ENCODE results near the gene TMEFF1. TPM values are rescaled to one million over a fixed set of nuclear protein-coding genes. Genes with fewer than 3 reads are reported as not detected.
"Not testable (repeated sequence)": the region's sequence is repeated elsewhere in the genome, so short reads cannot be mapped to it uniquely, and the experiment has no call there.

TMEFF1 gene, protein sequence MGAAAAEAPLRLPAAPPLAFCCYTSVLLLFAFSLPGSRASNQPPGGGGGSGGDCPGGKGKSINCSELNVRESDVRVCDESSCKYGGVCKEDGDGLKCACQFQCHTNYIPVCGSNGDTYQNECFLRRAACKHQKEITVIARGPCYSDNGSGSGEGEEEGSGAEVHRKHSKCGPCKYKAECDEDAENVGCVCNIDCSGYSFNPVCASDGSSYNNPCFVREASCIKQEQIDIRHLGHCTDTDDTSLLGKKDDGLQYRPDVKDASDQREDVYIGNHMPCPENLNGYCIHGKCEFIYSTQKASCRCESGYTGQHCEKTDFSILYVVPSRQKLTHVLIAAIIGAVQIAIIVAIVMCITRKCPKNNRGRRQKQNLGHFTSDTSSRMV
- not detected for total RNA-seq (ENCODE audit: insufficient read depth, low replicate concordance)

DNA sequence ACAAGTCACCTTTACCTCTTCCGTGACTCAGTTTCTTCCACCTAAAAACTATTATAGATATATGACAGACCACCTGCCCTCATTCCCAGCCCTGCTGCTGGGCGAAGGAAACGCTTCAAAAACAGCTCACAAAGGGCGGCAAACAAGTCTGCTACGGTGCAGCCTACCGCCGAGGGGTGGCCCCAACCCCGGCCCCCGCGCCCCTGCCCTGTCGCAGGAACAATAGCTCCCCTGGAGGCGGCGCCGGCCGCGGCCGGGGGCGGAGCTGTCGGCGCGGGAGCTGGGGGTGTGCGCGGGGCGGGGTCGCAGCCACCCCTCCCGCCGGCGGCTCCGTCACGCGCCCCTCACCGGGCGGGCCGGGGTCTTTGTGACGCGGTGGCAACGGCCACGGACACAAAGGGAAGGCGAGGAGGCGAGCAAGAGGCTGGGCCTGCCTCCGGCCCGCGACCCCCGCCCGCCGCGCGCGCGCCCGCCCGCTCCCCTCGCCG, at the start of gene TMEFF1:
TMEFF1 (plus strand) TSS at position 362 of the 488 bp plus-strand sequence. CDS start 396 bp downstream, outside the sequence.
- DNase-seq (ENCODE audit: low spot score): peak; percentile 15

DNA sequence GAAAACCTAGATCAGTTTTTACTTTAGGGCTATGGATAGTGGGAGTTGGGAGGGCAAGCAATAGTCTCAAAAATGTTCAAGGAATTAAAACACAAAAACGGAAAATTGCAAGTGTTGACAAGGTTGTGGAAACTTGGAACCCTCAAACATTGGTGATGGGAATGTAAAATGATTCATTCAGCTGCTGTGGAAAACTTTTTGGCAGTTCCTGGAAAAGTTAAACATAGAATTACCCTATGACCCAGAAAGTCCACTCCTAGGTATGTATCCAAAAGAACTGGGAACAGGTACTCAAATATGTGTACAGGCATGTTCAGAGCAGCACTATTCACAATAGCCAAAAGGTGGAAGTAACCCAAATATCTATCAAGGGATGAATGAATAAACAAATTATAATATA, 47.2 kb upstream of the TMEFF1 start:
- no peak for DNase-seq (ENCODE audit: low spot score)

DNA sequence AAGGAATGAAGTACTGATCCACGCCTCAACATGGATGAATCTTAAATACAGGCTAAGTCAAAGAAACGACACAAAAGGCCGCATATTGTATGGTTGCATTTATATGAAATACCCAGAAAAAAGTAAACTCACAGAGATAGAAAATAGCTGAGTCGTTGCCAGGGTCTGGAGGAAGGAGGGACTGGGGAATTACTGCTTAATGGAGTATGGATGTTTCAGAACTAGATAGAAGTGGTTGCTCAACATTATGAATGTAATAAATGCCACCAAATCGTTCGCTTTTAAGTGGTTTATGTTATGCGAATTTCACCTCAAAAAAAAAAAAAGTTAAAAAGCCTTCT, 46.8 kb upstream of the TMEFF1 start:
- peak; percentile 56 for DNase-seq (ENCODE audit: low spot score)

DNA sequence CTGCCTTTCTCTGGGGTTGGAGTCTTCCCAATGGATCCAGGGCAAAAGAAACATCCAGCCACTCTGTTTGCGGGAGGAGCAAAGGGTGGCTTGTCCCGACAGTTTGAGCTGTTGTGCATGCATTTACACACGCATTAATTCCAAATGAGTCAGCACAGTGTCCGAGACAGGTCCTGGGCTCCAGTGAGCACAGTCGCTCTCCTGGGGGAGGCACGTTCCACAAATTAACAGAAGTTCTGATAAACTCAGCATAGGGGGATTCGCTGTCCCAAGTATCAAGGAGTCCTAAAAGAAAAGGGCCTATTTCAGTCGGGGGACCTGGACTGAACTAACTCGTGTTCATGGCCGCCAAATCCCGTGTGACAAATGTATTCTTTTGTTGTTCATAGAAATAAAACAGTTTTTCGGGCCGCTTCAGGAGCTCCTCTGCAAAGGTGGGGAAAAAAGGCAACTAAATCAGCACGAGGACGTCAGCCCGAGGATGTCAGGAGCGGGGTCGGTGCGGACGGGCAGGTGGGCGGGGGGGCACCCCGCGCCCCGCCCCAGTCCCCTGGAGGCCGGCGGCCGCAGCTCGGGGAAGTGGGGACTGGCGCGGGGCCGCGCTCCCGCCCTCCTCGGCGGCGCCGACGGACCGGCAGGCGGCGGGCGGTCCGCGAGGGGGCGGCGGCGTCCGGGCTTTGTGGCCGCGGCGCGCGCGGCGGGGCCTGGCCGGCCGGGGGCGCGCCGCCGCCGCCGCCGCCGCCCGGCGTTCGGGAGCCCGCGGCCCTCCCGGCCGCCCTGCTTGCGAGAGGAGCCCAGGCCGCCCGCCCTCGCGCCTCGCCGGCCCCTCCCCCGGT, 46.2 kb upstream of the TMEFF1 start, which contains the start of gene MSANTD3:
MSANTD3 (plus strand) TSS at position 614 of the 836 bp plus-strand sequence. CDS start 14,796 bp downstream, outside the sequence.
- peak; percentile 66 for DNase-seq (ENCODE audit: low spot score)

DNA sequence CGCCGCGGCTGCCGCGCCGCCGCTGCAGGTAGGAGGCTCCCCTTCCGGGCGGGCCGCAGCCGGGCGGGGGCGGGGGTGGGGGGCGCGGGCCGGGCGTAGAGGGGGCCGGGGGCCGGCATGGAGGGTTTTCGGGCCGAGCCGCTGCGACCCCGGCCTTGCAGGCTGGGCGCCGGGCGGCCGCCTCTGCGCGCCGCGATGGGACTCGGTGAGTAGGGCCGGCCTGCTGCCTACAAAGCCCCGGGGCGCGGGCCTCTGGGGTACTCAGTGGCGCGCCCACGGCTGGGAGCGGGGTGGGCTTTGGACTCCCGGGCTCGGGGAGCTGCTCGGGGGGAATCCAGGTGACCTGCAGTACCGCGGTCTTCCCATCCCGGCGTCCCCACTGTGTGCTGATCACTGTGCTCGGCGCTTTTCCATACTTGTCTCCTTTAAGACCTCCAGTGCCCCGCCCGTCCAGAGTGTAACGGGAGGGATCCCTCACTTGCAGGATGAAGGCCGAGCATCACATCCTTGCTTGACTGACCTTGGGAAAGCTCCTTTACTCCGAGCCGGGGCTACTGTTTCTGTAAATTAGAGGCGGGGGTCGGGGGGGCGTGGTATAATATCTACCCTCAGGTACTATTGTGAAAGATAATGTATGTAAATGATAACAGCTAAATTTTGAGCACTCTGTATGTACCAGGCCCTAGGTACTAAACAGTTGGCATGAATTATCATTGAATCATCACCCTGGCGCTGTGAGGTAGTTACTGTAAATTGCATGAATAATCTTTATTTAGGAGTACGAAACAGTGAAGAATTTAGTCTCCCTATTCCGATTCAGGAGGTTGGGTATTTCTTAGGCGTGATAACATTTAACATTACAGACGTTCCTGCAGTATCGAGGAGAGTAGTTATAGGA, 45.3 kb upstream of the TMEFF1 start:
- DNase-seq (ENCODE audit: low spot score): peak; percentile 69

DNA sequence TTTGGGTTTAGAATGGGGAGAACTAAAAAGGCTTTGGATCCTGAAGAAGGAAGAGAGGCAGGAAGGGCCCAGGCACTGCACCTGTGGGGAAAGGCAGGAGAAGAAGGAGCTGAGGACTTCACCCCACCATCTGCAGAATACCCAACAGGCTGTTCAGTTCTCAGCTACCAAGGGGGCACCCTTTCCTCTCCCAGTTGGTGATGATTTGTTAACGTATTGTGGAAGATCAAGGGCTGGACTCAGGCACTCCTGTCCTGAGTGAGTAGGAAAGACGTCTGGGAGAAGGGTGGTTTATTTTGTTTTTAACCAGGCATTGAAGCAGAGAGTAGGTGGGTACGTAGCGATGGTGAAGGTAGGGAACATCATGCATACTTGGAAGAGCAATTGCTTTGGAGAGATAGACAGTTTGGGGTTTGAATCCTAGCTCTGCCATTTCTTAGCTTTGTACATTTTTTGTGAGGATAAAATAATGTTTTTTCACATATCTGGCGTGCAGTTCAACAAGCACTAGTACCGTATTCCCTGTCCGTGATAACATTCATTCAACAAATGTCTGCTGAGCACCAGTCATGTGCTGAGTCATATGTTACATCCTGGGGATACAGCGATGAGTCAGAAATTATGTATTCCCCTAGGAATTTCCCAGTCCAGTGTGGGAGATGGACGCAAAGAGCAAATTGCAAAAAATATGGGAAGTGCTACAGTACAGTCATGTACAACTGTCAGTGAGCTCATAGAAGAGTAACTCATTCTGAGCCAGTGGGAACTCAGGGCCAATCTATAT, 43.9 kb upstream of the TMEFF1 start:
- peak; percentile 93 for DNase-seq (ENCODE audit: low spot score)

DNA sequence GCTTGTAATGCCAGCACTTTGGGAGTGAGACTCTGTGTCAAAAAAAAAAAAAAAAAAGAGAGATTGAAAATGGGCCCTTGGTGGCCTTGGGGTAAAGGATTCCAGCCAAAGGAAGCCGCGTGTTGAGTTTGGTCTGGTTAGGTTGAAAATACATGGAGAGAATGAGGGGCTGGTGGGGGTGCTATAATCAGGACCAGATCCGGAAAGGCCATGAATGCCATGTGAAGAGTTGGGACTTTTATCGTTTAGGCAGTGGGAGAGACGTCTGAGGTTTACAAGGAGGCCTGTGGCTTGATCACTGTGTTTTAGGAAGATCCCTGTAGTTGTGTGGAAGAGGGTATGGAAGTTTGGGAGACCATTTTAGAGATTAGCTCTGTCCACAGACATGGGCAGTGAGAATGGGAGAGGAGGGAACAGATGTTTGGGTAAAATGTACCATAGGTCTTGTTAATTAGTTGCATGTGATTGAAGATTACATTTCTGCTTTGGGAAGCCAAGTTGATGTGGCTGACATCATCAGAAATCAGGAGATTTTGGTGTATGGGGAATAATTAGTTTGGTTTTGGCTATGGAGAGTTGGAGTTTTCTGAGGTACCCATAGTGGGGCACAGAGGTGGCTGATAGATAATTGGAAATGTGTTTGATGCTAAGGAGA, 42.5 kb upstream of the TMEFF1 start:
- DNase-seq (ENCODE audit: low spot score): no peak

DNA sequence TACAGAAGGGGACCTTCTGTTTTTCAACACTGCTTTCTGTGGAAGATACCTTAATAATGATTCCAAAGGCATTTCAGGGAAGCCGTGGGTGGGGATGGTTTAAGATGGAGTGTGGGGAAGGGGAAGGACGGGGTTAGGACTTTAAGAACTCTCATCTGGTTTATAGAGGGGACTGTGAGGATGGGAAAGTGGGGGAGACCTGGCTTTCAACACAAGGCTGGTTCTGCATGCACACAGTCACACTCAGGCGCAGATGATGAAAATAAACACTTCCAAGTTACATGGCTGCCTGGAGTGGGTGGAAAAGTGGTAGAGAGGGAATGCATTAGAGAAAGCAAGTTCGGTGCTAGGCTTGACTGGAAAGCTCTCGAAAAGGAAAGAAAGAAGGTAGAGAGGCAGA, 41.1 kb upstream of the TMEFF1 start:
- no peak for DNase-seq (ENCODE audit: low spot score)

DNA sequence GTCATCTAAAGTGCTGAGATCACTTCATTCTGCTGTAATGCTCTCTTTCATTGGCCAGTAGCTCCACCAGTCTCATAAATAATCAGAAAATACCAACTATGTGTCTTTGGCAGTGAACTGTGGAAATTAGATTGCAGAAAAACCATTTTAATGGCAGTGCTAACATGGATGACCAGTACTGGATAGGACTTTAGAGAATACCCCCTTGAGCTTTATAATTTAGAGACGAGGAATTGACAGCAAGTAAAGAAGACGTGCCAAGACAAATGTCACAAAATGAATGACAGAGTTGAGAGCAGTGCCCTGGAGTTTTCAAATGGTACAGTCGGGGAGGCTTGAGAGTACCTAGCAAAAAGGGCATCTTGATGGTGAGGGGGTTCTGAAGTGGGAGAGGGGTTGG, 40.2 kb upstream of the TMEFF1 start:
- DNase-seq (ENCODE audit: low spot score): no peak

DNA sequence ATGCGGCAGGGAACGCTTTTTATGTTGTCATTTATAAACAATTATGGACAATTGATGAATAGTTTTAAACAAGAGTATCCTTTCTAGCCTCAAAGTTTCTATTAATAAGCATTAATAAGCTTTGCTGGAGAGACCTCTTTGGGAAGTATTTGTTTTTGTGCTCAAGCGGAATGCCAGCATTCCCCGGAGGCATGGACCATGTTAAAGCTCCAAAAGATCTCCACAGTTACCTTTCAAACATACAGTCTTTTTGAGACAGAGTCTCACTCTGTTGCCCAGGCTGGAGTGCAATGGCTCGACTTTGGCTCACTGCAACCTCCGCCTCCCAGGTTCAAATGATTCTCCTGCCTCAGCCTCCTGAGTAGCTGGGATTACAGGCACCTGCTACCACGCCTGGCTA, 36.4 kb upstream of the TMEFF1 start:
- no peak for DNase-seq (ENCODE audit: low spot score)

DNA sequence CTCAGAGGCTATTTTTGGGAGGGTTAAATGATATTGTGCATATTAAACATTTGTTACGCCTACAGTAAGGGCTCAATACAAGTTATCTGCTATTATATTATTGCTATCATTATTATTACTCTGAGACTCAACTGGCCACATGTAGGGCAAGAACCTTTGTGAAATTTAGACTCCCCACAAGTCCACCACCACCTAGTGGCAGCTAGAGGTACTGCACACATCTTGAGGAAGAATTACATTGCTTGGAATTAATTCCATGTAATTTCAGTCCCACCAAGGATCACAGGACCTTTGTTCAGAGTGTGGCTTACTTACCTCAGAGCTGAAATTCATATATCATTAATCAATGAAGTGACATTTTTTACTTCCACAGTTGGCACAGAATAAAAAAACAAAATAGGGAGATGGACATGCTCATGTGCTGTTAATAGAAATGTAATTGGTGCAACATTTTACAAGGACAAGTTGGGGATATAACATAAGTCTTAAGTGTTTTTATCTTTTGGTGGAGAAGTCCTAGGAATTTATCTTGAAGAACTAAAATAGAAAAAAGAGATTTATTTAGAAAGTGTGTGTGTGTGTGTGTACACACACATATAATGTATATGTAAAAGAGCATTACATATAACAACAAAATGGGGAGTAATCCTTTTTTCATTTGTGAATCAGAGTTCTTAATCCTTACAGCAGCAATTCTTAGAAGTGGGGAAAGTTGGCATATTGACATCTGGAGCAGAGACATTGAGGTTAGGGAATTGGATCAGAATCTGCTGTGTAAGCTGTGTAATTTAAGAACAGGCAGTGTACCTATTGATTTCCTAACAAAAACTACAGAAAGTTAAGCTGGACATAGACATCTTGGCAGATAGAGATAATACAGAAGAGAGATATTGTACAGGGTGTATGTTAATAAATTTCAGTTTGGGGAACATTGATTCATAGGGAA, 34.8 kb upstream of the TMEFF1 start:
- peak; percentile 66 for DNase-seq (ENCODE audit: low spot score)

DNA sequence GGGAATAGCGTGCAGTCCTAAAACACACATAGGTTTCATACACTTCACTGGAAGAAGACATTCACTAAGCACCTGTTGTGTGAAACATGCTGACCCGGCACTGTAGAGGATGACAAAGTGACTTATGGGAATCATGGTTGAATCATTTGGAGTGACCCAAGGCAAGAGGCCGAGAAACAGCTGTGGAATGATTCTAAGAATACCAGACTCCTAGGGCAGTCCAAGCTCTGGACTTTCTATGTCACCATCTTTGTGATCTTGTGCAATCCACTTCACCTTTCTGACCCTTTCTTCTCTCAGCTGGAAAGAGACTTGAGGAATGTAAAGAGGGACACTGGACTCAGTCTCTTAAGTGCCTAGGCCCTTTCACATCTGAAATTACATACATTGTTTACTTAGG, 32.9 kb upstream of the TMEFF1 start:
- no peak for DNase-seq (ENCODE audit: low spot score)

DNA sequence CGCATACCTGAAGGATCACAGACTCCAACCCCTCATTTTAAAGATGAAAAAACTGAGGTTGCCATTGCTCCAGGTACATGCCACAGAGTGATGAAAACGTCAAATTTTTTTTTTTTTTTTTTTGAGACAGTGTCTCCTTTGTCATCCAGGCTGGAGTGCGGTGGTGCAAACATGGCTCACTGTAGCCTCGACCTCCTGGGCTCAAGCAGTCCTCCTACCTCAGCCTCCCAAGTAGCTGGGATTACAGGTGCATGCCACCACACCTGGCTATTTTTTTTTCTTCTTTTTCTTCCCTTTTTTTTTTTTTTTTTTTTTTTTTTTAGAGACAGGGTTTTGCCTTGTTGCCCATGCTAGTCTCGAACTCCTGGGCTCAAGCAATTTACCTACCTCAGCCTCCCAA, 32.5 kb upstream of the TMEFF1 start:
- DNase-seq (ENCODE audit: low spot score): not testable (repeated sequence)

DNA sequence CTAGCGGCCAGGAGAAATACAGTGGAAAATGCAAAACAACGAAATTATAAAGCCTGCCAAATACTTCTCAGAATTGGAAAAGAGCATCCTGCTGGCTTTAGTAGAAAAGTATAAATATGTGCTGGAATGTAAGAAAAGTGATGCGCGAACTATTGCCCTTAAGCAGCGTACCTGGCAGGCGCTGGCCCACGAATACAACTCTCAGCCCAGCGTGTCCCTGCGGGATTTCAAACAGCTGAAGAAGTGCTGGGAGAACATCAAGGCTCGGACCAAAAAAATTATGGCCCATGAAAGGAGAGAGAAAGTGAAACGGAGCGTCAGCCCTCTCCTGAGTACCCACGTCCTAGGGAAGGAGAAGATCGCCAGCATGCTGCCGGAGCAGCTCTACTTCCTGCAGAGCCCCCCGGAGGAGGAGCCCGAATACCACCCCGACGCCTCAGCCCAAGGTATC, 31.0 kb upstream of the TMEFF1 start:
- DNase-seq (ENCODE audit: low spot score): no peak

DNA sequence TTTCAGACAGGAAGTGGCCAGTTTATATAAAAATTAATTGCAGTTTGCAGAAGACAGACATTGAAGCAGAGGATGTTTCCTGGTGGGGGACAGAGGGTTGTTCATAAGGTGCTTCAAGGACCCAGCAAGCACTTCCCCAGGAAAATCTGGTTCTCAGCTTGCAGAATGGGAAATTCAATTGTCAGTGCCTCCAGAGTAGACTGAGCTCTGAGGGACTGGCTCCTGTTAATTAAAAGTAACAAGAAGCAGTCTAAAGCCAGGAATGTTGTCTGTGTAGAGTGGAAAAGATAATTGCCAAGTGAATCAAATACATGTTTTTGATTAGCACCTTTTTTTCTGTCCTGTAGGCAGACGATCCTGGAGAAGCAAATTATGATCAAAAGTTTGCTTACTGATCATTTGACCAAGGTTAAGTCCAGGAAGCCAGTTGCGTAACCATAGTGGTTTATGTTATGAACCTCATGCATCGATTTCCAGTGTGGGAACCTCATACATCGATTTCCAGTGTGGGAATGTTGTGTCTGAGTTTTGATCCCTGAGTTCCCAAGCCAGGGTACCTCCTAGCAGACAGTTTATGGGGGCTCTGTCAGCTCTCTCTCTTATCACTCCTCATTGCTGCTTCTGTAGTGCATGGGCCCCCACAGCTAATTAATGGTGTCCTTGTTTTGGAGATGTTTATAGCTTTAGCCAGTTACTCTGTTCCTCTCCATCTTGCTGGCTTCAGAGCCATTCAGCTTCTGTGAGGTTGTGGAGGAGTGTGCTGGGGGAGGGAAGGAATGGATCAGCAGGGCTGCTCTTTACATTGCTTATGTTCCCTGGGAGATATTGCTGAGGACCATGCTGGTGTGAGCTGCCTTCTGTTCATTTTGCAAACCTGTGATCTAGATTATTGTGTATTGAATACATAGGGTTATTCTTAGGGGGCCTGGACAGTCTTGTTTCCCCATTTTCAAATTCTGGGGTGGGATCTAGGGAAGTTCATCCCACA, 28.9 kb upstream of the TMEFF1 start:
- DNase-seq (ENCODE audit: low spot score): no peak

DNA sequence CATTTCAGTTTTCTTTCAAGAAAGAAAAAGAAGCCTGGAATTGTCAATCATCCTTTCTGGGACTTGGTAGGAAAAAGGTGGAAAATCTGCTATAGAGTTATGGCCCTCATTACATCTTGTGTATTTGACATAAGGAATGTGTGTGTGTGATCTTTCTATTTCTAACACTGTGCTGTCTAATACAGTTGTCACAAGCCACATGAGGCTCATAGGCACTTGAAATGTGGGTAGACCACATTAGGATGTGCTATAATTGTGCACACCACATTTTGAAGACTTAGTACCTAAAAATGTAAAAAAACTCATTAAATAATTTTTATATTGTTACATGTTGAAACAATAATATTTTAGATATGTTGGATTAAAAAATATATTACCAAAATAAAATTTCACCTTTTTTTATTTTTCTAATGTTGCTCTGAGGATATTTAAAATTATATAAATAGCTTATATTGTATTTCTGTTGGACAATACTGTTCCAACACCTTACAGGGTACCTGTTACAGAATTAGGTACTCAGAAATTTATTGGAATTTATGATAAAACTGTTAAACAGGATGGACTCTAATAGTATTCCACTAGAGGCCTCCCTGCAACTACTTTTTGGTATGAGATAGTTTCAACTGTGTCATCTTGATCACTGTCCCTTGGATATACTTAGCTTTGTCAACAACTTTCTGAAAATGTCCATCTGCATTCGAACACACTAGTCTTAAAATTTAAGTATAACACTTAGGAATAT, 27.6 kb upstream of the TMEFF1 start:
- DNase-seq (ENCODE audit: low spot score): no peak

Data from umbilical cord (tissue), 2 donors.